Astrocyte (in vitro differentiated cells and primary cell): ENCODE measurements around the gene CDK15. TPM values are rescaled to one million over a fixed set of nuclear protein-coding genes. Genes with fewer than 3 reads are reported as not detected.
"Not testable (repeated sequence)": the region's sequence is repeated elsewhere in the genome, so short reads cannot be mapped to it uniquely, and the experiment has no call there.

Source experiments
- DNase-seq: peaks from one replicate; pipeline ENCODE4 v3.0.0-alpha.2; 2010; ENCODE audit warnings: low read depth
- FAIRE-seq: peaks from 2 replicates; lab custom pipeline; 2011; peaks lifted over from hg19 to GRCh38; lab: Jason Lieb, UNC
- H2AFZ ChIP-seq: 2 replicates; pipeline ENCODE4 v1.6.0; 2012; ENCODE audit warnings: low read depth, low read length, inconsistent platforms
- H3K27ac ChIP-seq: 2 replicates; pipeline ENCODE4 v1.5.1; 2011; ENCODE audit warnings: low read depth, low read length, inconsistent platforms
- H3K27me3 ChIP-seq: 2 replicates; pipeline ENCODE4 v1.6.0; 2011; ENCODE audit warnings: low read length, inconsistent platforms; ENCODE audit not compliant: insufficient read depth
- H3K36me3 ChIP-seq: 2 replicates; pipeline ENCODE4 v1.5.1; 2011; ENCODE audit warnings: low read length, inconsistent platforms; ENCODE audit not compliant: insufficient read depth
- H3K4me1 ChIP-seq: 2 replicates; pipeline ENCODE4 v1.5.1; 2011; ENCODE audit warnings: low read length, inconsistent platforms; ENCODE audit not compliant: insufficient read depth
- H3K4me2 ChIP-seq: 2 replicates; pipeline ENCODE4 v1.6.0; 2012; ENCODE audit warnings: low read length, inconsistent platforms
- H3K4me3 ChIP-seq: 2 replicates; pipeline ENCODE4 v1.5.1; 2011; ENCODE audit warnings: low read depth, mild to moderate bottlenecking, low read length, inconsistent platforms; ENCODE audit not compliant: insufficient read depth
- H3K79me2 ChIP-seq: 2 replicates; pipeline ENCODE4 v1.6.0; 2012; ENCODE audit warnings: mild to moderate bottlenecking, low read length, inconsistent platforms; ENCODE audit not compliant: insufficient read depth
- H3K9ac ChIP-seq: 2 replicates; pipeline ENCODE4 v1.6.0; 2012; ENCODE audit warnings: mild to moderate bottlenecking, low read length, inconsistent platforms
- H3K9me3 ChIP-seq: 2 replicates; pipeline ENCODE4 v1.5.1; 2012; ENCODE audit warnings: low read depth, mild to moderate bottlenecking, low read length, inconsistent platforms; ENCODE audit not compliant: insufficient read depth
- H4K20me1 ChIP-seq: 2 replicates; pipeline ENCODE4 v1.6.0; 2012; ENCODE audit warnings: low read length, inconsistent platforms; ENCODE audit not compliant: insufficient read depth
- H3K27ac Mint-ChIP-seq: one replicate; pipeline ENCODE4 v1.8.0; 2021; ENCODE audit warnings: mild to moderate bottlenecking, mixed read lengths; ENCODE audit not compliant: unreplicated experiment
- H3K27me3 Mint-ChIP-seq: one replicate; pipeline ENCODE4 v1.8.0; 2021; ENCODE audit warnings: low read depth, mixed read lengths; ENCODE audit not compliant: unreplicated experiment
- H3K36me3 Mint-ChIP-seq: one replicate; pipeline ENCODE4 v1.8.0; 2021; ENCODE audit warnings: low read depth, mixed read lengths; ENCODE audit not compliant: unreplicated experiment
- H3K4me1 Mint-ChIP-seq: one replicate; pipeline ENCODE4 v1.8.0; 2021; ENCODE audit warnings: low read depth, mixed read lengths; ENCODE audit not compliant: unreplicated experiment
- H3K4me3 Mint-ChIP-seq: one replicate; pipeline ENCODE4 v1.8.0; 2021; ENCODE audit warnings: mild to moderate bottlenecking, moderate library complexity, mixed read lengths; ENCODE audit not compliant: unreplicated experiment
- H3K9me3 Mint-ChIP-seq: one replicate; pipeline ENCODE4 v1.8.0; 2021; ENCODE audit warnings: mild to moderate bottlenecking, mixed read lengths; ENCODE audit not compliant: unreplicated experiment
- EZH2 ChIP-seq: IDR thresholded peaks from 2 replicates; pipeline ENCODE4 v1.6.1; 2012; ENCODE audit warnings: mild to moderate bottlenecking, low read length, inconsistent platforms; ENCODE audit not compliant: insufficient read depth
- total RNA-seq: library from RNA; stranded (reverse); gene quantifications from 2 replicates; pipeline ENCODE4 v1.2.1, GENCODE V29; 2021
- TF ChIP-seq, protein P1 (sequence below): IDR thresholded peaks from 2 replicates; pipeline ENCODE4 v1.5.1; 2011; ENCODE audit warnings: low read depth, mild to moderate bottlenecking, inconsistent platforms, low read length, moderate library complexity; ENCODE audit not compliant: insufficient read depth

CDK15 gene
- total RNA-seq, 1 donor from 2014 or later = 6.6 TPM

DNA sequence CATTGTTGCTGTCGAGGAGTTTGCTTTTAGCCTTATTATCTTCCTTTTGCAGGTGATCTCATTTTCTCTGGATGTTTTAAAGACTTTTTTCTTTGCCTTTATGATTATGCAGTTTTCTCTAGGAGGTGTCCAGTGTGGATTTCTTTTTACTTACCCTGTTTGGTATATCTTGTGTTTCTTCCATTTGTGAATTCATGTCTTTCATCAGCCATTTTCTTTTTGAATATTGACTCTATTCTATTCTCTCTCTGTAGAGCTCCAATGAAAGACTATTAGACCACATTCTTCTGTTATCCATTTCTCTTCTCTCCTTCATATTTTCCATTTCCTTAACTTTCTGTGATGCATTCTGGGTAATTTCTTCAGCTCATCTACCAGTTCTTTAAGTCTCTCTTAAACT, 34.4 kb downstream of the CDK15 start:
- no peak overlapping the region for H3K4me3 ChIP-seq
- no peak overlapping the region for H3K9ac ChIP-seq
- H3K27me3 Mint-ChIP-seq = no peaks in the 10 kb centered on the region
- H3K9me3 Mint-ChIP-seq = no peaks in the 10 kb centered on the region
- TF ChIP-seq EZH2 = no peak
- TF ChIP-seq, protein P1, sequence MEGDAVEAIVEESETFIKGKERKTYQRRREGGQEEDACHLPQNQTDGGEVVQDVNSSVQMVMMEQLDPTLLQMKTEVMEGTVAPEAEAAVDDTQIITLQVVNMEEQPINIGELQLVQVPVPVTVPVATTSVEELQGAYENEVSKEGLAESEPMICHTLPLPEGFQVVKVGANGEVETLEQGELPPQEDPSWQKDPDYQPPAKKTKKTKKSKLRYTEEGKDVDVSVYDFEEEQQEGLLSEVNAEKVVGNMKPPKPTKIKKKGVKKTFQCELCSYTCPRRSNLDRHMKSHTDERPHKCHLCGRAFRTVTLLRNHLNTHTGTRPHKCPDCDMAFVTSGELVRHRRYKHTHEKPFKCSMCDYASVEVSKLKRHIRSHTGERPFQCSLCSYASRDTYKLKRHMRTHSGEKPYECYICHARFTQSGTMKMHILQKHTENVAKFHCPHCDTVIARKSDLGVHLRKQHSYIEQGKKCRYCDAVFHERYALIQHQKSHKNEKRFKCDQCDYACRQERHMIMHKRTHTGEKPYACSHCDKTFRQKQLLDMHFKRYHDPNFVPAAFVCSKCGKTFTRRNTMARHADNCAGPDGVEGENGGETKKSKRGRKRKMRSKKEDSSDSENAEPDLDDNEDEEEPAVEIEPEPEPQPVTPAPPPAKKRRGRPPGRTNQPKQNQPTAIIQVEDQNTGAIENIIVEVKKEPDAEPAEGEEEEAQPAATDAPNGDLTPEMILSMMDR = no peak
- no peaks in the 10 kb centered on the region for H3K36me3 Mint-ChIP-seq
- DNase-seq (no peak), FAIRE-seq (no peak)
- H4K20me1 ChIP-seq = no peaks in the 10 kb centered on the region
- H2AFZ ChIP-seq = no peak overlapping the region
- H3K79me2 ChIP-seq = no peaks in the 10 kb centered on the region
- peaks cover 13% of the 10 kb centered on the region for H3K4me1 ChIP-seq
- H3K4me3 Mint-ChIP-seq = no peak overlapping the region
- H3K27ac ChIP-seq = no peak overlapping the region
- no peaks in the 10 kb centered on the region for H3K27me3 ChIP-seq
- H3K4me1 Mint-ChIP-seq = peaks cover 17% of the 10 kb centered on the region
- H3K4me2 ChIP-seq = no peak overlapping the region
- no peaks in the 10 kb centered on the region for H3K36me3 ChIP-seq
- H3K9me3 ChIP-seq = no peaks in the 10 kb centered on the region
- H3K27ac Mint-ChIP-seq = no peak overlapping the region

DNA sequence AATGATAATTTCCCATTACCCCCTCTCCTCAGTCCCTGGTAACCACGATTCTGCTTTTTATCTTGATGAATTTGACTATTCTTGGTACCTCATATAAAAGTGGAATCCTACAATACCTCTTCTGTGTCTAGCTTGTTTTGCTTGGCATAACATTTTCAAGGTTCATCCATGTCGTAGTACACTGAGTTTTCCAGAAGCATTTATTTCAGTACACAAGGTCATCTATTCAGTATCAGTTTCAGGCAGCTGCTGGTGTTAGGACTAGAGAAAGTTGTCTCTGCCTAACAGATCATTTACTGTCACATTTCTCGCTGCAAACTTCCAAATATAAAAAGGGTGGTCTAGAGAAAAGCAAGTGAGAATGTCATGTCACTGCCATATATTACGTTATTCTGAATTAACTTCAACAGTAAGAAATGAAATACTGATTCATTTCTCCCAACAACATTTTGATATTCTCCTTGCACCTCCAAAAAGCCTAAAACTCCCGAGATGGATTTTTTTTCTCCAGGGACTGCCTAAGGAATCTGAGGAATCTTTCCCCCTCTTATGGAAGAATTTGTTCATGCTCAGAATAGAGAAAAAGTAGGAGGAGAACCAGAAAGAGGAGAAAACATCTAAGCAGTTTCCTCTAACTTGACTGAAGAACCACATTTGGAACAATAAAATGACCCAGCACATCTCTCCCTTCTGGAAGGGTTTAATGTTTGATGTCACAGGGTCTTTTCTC, 36.0 kb downstream of the CDK15 start:
- no peaks in the 10 kb centered on the region for H3K79me2 ChIP-seq
- Mint-ChIP-seq H3K27ac (peak overlapping the region; percentile 79), H3K4me1 (peaks cover 25% of the 10 kb centered on the region), H3K4me3 (peak overlapping the region; percentile 18), H3K27me3 (no peaks in the 10 kb centered on the region), H3K36me3 (no peaks in the 10 kb centered on the region), H3K9me3 (no peaks in the 10 kb centered on the region)
- peak overlapping the region; percentile 4 for H3K4me2 ChIP-seq
- H3K4me3 ChIP-seq = no peak overlapping the region
- H3K36me3 ChIP-seq = no peaks in the 10 kb centered on the region
- no peaks in the 10 kb centered on the region for H4K20me1 ChIP-seq
- H3K27ac ChIP-seq = no peak overlapping the region
- no peaks in the 10 kb centered on the region for H3K27me3 ChIP-seq
- TF ChIP-seq, protein P1 = no peak
- TF ChIP-seq EZH2 = no peak
- DNase-seq = no peak
- no peak overlapping the region for H2AFZ ChIP-seq
- peaks cover 18% of the 10 kb centered on the region for H3K4me1 ChIP-seq
- H3K9me3 ChIP-seq = no peaks in the 10 kb centered on the region
- no peak overlapping the region for H3K9ac ChIP-seq
- peak; percentile 5 for FAIRE-seq

DNA sequence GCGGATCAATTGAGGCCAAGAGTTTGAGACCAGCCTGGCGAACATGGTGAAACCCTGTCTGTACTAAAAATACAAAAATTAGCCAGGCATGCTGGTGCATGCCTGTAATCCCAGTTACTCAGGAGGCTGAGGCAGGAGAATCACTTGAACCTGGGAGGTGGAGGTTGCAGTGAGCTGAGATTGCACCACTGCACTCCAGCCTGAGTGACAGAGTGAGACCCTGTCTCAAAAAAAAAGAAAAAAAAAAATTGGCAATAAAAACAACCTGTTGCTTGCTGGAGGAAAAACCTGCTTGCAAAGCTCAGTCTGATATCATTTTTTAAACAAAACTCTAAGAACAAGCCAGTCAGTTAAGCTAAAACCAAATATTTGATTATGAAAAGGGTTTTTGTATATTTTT, 38.6 kb downstream of the CDK15 start:
- H3K79me2 ChIP-seq, H3K27ac ChIP-seq, H3K27me3 ChIP-seq, H3K27me3 Mint-ChIP-seq, H3K4me3 ChIP-seq, H3K9me3 ChIP-seq, H3K36me3 ChIP-seq, H2AFZ ChIP-seq, H3K36me3 Mint-ChIP-seq, H4K20me1 ChIP-seq, FAIRE-seq, H3K4me3 Mint-ChIP-seq, H3K9ac ChIP-seq, H3K27ac Mint-ChIP-seq, H3K9me3 Mint-ChIP-seq, H3K4me2 ChIP-seq, DNase-seq: not testable (repeated sequence)
- H3K4me1 ChIP-seq = peaks cover 12% of the 10 kb centered on the region
- peaks cover 24% of the 10 kb centered on the region for H3K4me1 Mint-ChIP-seq
